ENCODE measurements around the gene SPOCD1. TPM values are rescaled to one million over a fixed set of nuclear protein-coding genes. Genes with fewer than 3 reads are reported as not detected.

Gene SPOCD1
- total and polyA plus RNA-seq, 9 donors = 0.13 to 0.75 (median 0.51) TPM

GRCh38 chr1:31775210-31775999, 40.4 kb downstream of the SPOCD1 start:
- WGBS (ENCODE audit: insufficient coverage) = 69% methylated on average over 7 of the region's 10 CpGs
- Histone ChIP-seq H3K27ac (ENCODE audit: low read length) (peak overlapping the region; percentile 45), H3K9me3 (replicated peaks; ENCODE audit: control insufficient read depth, low read depth, low read length) (no peaks in the 10 kb centered on the region), H3K4me3 (ENCODE audit: low read length) (no peak overlapping the region), H3K4me1 (ENCODE audit: control insufficient read depth, insufficient read depth, low read length) (peaks cover 40% of the 10 kb centered on the region), H3K27me3 (ENCODE audit: control insufficient read depth, insufficient read depth, low read length) (peaks cover 51% of the 10 kb centered on the region), H3K36me3 (ENCODE audit: control insufficient read depth, insufficient read depth, low read length) (no peaks in the 10 kb centered on the region)
- peak; percentile 77 for DNase-seq

GRCh38 chr1:31774495-31774894, 41.3 kb downstream of the SPOCD1 start:
- Histone ChIP-seq H3K9me3 (replicated peaks; ENCODE audit: control insufficient read depth, low read depth, low read length) (no peaks in the 10 kb centered on the region), H3K27ac (ENCODE audit: low read length) (no peak overlapping the region), H3K4me1 (ENCODE audit: control insufficient read depth, insufficient read depth, low read length) (peaks cover 47% of the 10 kb centered on the region), H3K4me3 (ENCODE audit: low read length) (no peak overlapping the region), H3K36me3 (ENCODE audit: control insufficient read depth, insufficient read depth, low read length) (no peaks in the 10 kb centered on the region), H3K27me3 (ENCODE audit: control insufficient read depth, insufficient read depth, low read length) (peaks cover 56% of the 10 kb centered on the region)
- no peak for DNase-seq
- WGBS (ENCODE audit: insufficient coverage) = 76% methylated on average over 3 of the region's 3 CpGs

- no peak overlapping the region for H3K27ac ChIP-seq (ENCODE audit: low read length)
- DNase-seq = no peak
- H3K4me3 ChIP-seq (ENCODE audit: low read length) = no peak overlapping the region
- H3K27me3 ChIP-seq (ENCODE audit: control insufficient read depth, insufficient read depth, low read length) = peaks cover 56% of the 10 kb centered on the region
- no peaks in the 10 kb centered on the region for H3K36me3 ChIP-seq (ENCODE audit: control insufficient read depth, insufficient read depth, low read length)
- H3K9me3 ChIP-seq (replicated peaks; ENCODE audit: control insufficient read depth, low read depth, low read length) = no peaks in the 10 kb centered on the region
- peaks cover 47% of the 10 kb centered on the region for H3K4me1 ChIP-seq (ENCODE audit: control insufficient read depth, insufficient read depth, low read length)
- 68% methylated on average over 5 of the region's 5 CpGs for WGBS (ENCODE audit: insufficient coverage)
Measured at GRCh38 chr1:31773861-31774260, 42.0 kb downstream of the SPOCD1 start.

- H3K9me3 ChIP-seq (replicated peaks; ENCODE audit: control insufficient read depth, low read depth, low read length) = no peaks in the 10 kb centered on the region
- no peak overlapping the region for H3K4me3 ChIP-seq (ENCODE audit: low read length)
- H3K27me3 ChIP-seq (ENCODE audit: control insufficient read depth, insufficient read depth, low read length) = peaks cover 61% of the 10 kb centered on the region
Measured at GRCh38 chr1:31772669-31773248, 43.1 kb downstream of the SPOCD1 start.

GRCh38 chr1:31771891-31772668, 43.7 kb downstream of the SPOCD1 start:
- peaks cover 61% of the 10 kb centered on the region for H3K27me3 ChIP-seq (ENCODE audit: control insufficient read depth, insufficient read depth, low read length)
- DNase-seq = no peak
- H3K4me3 ChIP-seq (ENCODE audit: low read length) = peak overlapping the region; percentile 15
- 3% methylated on average over 55 of the region's 68 CpGs for WGBS (ENCODE audit: insufficient coverage)
- no peak overlapping the region for H3K27ac ChIP-seq (ENCODE audit: low read length)
- H3K36me3 ChIP-seq (ENCODE audit: control insufficient read depth, insufficient read depth, low read length) = no peaks in the 10 kb centered on the region
- no peaks in the 10 kb centered on the region for H3K9me3 ChIP-seq (replicated peaks; ENCODE audit: control insufficient read depth, low read depth, low read length)
- peaks cover 42% of the 10 kb centered on the region for H3K4me1 ChIP-seq (ENCODE audit: control insufficient read depth, insufficient read depth, low read length)

More at GRCh38 chr1:31772669-31773248, 43.1 kb downstream of the SPOCD1 start:
- Histone ChIP-seq H3K27ac (ENCODE audit: low read length) (no peak overlapping the region), H3K4me1 (ENCODE audit: control insufficient read depth, insufficient read depth, low read length) (peaks cover 47% of the 10 kb centered on the region), H3K36me3 (ENCODE audit: control insufficient read depth, insufficient read depth, low read length) (no peaks in the 10 kb centered on the region)
- DNase-seq = no peak
- WGBS (ENCODE audit: insufficient coverage) = 13% methylated on average over 49 of the region's 49 CpGs

- peaks cover 31% of the 10 kb centered on the region for H3K4me1 ChIP-seq (ENCODE audit: control insufficient read depth, insufficient read depth, low read length)
- H3K27me3 ChIP-seq (ENCODE audit: control insufficient read depth, insufficient read depth, low read length) = peaks cover 64% of the 10 kb centered on the region
- H3K9me3 ChIP-seq (replicated peaks; ENCODE audit: control insufficient read depth, low read depth, low read length) = no peaks in the 10 kb centered on the region
- H3K27ac ChIP-seq (ENCODE audit: low read length) = no peak overlapping the region
- no peak for DNase-seq
- H3K36me3 ChIP-seq (ENCODE audit: control insufficient read depth, insufficient read depth, low read length) = no peaks in the 10 kb centered on the region
- 56% methylated on average over 8 of the region's 12 CpGs for WGBS (ENCODE audit: insufficient coverage)
- H3K4me3 ChIP-seq (ENCODE audit: low read length) = no peak overlapping the region
Measured at GRCh38 chr1:31769720-31770390, 46.0 kb downstream of the SPOCD1 start.

GRCh38 chr1:31768939-31769704, 46.7 kb downstream of the SPOCD1 start:
- Histone ChIP-seq H3K9me3 (replicated peaks; ENCODE audit: control insufficient read depth, low read depth, low read length) (no peaks in the 10 kb centered on the region), H3K4me3 (ENCODE audit: low read length) (no peak overlapping the region), H3K4me1 (ENCODE audit: control insufficient read depth, insufficient read depth, low read length) (peaks cover 37% of the 10 kb centered on the region), H3K27ac (ENCODE audit: low read length) (no peak overlapping the region), H3K36me3 (ENCODE audit: control insufficient read depth, insufficient read depth, low read length) (no peaks in the 10 kb centered on the region), H3K27me3 (ENCODE audit: control insufficient read depth, insufficient read depth, low read length) (peaks cover 63% of the 10 kb centered on the region)
- 61% methylated on average over 4 of the region's 5 CpGs for WGBS (ENCODE audit: insufficient coverage)
- no peak for DNase-seq

- WGBS (ENCODE audit: insufficient coverage) = 50% methylated on average over 1 of the region's 2 CpGs
- no peak overlapping the region for H3K27ac ChIP-seq (ENCODE audit: low read length)
Measured at GRCh38 chr1:31768407-31768907, 47.4 kb downstream of the SPOCD1 start.

GRCh38 chr1:31767225-31767624, 48.6 kb downstream of the SPOCD1 start:
- DNase-seq = no peak

More at GRCh38 chr1:31768407-31768907, 47.4 kb downstream of the SPOCD1 start:
- Histone ChIP-seq H3K4me3 (ENCODE audit: low read length) (no peak overlapping the region), H3K9me3 (replicated peaks; ENCODE audit: control insufficient read depth, low read depth, low read length) (no peaks in the 10 kb centered on the region), H3K36me3 (ENCODE audit: control insufficient read depth, insufficient read depth, low read length) (no peaks in the 10 kb centered on the region), H3K4me1 (ENCODE audit: control insufficient read depth, insufficient read depth, low read length) (peaks cover 40% of the 10 kb centered on the region), H3K27me3 (ENCODE audit: control insufficient read depth, insufficient read depth, low read length) (peaks cover 61% of the 10 kb centered on the region)
- DNase-seq = no peak

More at GRCh38 chr1:31767225-31767624, 48.6 kb downstream of the SPOCD1 start:
- H3K27ac ChIP-seq (ENCODE audit: low read length) = no peak overlapping the region
- no peaks in the 10 kb centered on the region for H3K9me3 ChIP-seq (replicated peaks; ENCODE audit: control insufficient read depth, low read depth, low read length)
- H3K27me3 ChIP-seq (ENCODE audit: control insufficient read depth, insufficient read depth, low read length) = peaks cover 61% of the 10 kb centered on the region
- no peak overlapping the region for H3K4me3 ChIP-seq (ENCODE audit: low read length)
- WGBS (ENCODE audit: insufficient coverage) = 64% methylated on average over 6 of the region's 7 CpGs
- no peaks in the 10 kb centered on the region for H3K36me3 ChIP-seq (ENCODE audit: control insufficient read depth, insufficient read depth, low read length)
- peaks cover 40% of the 10 kb centered on the region for H3K4me1 ChIP-seq (ENCODE audit: control insufficient read depth, insufficient read depth, low read length)

All from muscle of leg (tissue), 11 donors.